ENCODE results near the gene PIEZO1.
A peak's percentile ranks its signal among the peaks of the same experiment; 100 is the strongest.

DNA sequence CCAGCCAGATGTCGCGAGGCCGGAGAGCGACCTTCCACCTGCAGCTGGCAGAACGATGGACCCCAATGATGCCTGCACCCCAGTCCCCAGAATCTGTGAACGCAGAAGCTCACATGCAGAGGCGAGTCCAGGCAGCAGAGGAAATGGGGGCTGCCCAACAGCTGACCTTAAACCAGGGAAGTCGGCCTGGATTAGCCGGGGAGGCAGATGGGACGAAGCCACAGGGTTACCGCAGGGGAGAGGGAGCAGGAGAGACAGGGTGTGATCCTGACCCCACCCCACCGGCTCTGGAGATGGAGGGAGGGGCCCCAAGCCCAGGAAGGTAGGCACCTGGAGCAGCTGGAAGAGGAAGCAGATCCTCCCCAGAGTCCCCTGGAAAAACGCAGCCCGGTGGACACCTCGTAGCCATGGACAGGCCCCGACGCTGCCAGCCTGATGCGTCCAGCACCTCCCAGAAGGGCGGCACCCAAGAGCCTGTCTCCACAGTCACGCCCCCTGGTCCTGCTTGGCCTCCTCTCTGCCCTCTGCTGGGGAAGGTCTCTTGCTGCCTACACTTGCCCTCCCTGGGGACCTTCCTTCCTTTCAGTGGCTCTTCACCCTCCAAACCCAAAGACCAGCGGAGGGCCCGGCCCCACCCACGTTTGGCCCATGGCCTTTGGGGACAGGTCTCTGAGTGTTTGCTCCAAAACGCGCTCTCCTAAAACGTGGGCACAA, 37.3 kb downstream of the PIEZO1 start:
- TF ChIP-seq CTCF (IDR thresholded peaks at IDR 0.05) (peak; percentile 26), EZH2 (IDR thresholded peaks at IDR 0.05) (no peak)
